Medulla oblongata (tissue), 1 donor: ENCODE results near the gene WDR5.

ENCODE experiments used
- DNase-seq: peaks from one replicate; pipeline ENCODE4 v3.0.0-alpha.2; 2015; ENCODE audit errors: extremely low spot score

The WDR5 gene

DNA sequence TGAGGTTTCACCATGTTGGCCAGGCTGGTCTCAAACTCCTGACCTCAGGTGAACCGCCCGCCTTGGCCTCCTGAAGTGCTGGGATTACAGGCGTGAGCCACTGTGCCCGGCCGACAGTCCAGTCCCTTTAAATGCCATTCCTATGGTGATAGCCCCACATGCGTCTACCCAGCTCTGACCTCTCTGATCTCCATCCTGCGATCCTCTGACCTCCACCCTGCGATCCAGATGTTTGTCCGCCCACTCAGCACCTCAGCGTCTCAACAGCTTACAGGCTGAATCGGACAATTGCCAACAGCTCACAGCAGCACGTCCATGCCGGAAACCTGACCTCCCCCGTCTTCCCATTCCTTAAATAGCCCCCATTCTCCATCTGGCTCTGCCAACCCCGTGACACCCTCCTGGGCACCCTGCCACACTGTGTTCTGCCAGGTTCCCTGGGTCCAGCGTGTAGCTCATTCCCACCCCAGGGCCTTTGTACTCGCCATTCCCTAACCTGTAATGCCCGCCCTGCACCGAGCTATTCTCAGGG is 72.5 kb downstream of the WDR5 start:
- DNase-seq = no peak

DNA sequence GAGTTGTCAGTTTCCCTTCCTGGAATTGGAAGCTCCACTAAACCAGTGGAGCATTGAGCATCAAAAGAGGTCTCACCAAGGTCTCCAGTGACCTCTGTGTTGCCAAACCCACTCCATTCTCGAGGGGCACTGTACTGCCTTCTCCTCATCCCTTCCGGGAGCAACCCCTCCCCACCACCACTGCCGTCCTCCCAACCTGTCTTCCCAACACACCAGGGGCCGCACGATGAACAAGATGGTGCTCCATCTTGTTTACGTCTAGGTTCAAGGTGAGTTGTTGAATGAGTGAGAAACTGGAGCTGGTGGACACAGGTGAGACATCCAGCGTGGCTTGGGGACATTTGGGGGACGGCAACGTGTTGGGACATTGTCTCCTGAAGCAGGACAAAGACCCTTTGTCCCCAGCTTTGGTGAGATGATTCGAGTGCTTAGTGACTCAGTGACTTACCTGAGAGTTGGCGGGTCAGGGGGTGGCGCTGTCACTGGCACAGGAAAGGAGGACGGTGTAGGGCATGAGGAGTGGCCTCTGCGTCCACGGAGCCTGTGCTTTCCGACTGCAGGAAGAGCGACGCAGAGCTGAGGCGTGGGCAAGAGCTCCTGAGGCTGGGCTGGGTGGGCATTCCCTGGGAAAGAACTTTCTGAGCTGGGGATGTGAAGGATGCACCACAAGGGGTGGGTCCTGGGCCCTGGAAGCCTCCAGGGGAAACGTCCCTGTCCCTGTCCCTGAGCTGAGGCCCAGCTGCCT is 73.3 kb downstream of the WDR5 start:
- DNase-seq = no peak
